Glutamatergic neuron (in vitro differentiated cells): ENCODE results near the gene B4GALT5. TPM values are rescaled to one million over a fixed set of nuclear protein-coding genes. Genes with fewer than 3 reads are reported as not detected.

Experiments
- DNase-seq: peaks from one replicate; pipeline ENCODE4 v3.0.0; 2022
- H3K27ac Mint-ChIP-seq: one replicate; pipeline ENCODE4 v1.8.0; 2020; ENCODE audit warnings: mild to moderate bottlenecking, mixed read lengths, inconsistent platforms; ENCODE audit not compliant: unreplicated experiment
- H3K27me3 Mint-ChIP-seq: one replicate; pipeline ENCODE4 v1.8.0; 2020; ENCODE audit warnings: mild to moderate bottlenecking, moderate library complexity, mixed read lengths, inconsistent platforms; ENCODE audit not compliant: unreplicated experiment
- H3K36me3 Mint-ChIP-seq: one replicate; pipeline ENCODE4 v1.8.0; 2020; ENCODE audit warnings: mild to moderate bottlenecking, mixed read lengths, inconsistent platforms; ENCODE audit not compliant: unreplicated experiment
- H3K4me1 Mint-ChIP-seq: one replicate; pipeline ENCODE4 v1.8.0; 2020; ENCODE audit warnings: mild to moderate bottlenecking, low read depth, mixed read lengths, inconsistent platforms; ENCODE audit not compliant: unreplicated experiment
- H3K4me3 Mint-ChIP-seq: one replicate; pipeline ENCODE4 v1.8.0; 2020; ENCODE audit warnings: mild to moderate bottlenecking, mixed read lengths, inconsistent platforms; ENCODE audit not compliant: unreplicated experiment
- H3K9me3 Mint-ChIP-seq: one replicate; pipeline ENCODE4 v1.8.0; 2020; ENCODE audit warnings: mild to moderate bottlenecking, moderate library complexity, mixed read lengths, inconsistent platforms; ENCODE audit not compliant: unreplicated experiment
- total RNA-seq: library from RNA; stranded (reverse); fragmentation: NEBNext Ultra II Directional; extraction: Animal tissue kit (Norgen Biotek cat#: 25700); gene quantifications from one replicate; pipeline ENCODE4 v1.2.1, GENCODE V29; 2021; ENCODE audit not compliant: unreplicated experiment
- TF ChIP-seq, protein P1 (sequence below): fragments of 200-600 bp; sonication (generic); IDR thresholded peaks from one replicate; pipeline ENCODE4 v1.5.0; 2021; ENCODE audit not compliant: partially characterized antibody, unreplicated experiment

The B4GALT5 gene
- total RNA-seq, 1 donor from 2014 or later, result 61.3 TPM

DNA sequence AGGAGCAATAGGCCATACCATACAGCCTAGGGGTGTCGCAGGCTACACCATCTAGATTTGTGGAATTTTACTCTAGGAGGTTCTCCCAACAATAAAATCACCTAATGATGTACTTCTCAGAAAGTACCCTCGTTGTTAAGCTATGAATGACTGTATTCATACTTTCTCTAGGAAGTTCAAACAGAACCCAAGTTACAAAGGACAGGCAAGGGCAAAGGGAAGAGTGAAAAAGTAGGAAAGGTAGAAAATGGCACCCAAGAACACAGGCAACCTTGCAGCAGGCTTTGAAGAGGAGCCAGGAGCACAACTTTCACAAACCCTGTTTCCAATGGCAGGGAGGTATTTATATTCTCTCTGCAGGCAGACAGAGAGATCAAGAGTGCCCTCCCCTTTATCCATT, 67.2 kb downstream of the B4GALT5 start:
- Mint-ChIP-seq H3K27me3 (peaks cover 4% of the 10 kb centered on the region), H3K27ac (no peak overlapping the region), H3K4me1 (peaks cover 13% of the 10 kb centered on the region), H3K4me3 (no peak overlapping the region), H3K9me3 (no peaks in the 10 kb centered on the region), H3K36me3 (peaks cover 10% of the 10 kb centered on the region)
- DNase-seq, result no peak
- TF ChIP-seq, protein P1, sequence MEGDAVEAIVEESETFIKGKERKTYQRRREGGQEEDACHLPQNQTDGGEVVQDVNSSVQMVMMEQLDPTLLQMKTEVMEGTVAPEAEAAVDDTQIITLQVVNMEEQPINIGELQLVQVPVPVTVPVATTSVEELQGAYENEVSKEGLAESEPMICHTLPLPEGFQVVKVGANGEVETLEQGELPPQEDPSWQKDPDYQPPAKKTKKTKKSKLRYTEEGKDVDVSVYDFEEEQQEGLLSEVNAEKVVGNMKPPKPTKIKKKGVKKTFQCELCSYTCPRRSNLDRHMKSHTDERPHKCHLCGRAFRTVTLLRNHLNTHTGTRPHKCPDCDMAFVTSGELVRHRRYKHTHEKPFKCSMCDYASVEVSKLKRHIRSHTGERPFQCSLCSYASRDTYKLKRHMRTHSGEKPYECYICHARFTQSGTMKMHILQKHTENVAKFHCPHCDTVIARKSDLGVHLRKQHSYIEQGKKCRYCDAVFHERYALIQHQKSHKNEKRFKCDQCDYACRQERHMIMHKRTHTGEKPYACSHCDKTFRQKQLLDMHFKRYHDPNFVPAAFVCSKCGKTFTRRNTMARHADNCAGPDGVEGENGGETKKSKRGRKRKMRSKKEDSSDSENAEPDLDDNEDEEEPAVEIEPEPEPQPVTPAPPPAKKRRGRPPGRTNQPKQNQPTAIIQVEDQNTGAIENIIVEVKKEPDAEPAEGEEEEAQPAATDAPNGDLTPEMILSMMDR, result no peak

DNA sequence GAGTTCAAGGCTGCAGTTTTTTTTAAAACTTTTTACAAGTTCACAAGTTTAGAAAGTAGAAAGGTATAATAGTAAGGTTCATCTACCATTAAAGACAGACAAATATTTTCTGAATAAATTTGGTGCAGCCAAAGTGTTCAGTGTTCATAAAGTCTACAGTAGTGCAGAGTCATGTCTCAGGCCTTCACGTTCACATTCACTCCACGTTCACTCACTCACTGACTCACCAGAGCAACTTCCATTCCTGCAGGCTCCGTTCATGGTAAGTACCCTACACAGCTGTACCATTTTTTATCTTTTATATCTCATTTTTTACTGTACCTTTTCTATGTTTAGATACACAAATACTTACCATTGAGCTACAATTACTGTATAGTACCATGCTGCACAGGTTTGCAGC, 67.6 kb downstream of the B4GALT5 start:
- no peak overlapping the region for H3K27ac Mint-ChIP-seq
- H3K36me3 Mint-ChIP-seq, result peaks cover 10% of the 10 kb centered on the region

DNA sequence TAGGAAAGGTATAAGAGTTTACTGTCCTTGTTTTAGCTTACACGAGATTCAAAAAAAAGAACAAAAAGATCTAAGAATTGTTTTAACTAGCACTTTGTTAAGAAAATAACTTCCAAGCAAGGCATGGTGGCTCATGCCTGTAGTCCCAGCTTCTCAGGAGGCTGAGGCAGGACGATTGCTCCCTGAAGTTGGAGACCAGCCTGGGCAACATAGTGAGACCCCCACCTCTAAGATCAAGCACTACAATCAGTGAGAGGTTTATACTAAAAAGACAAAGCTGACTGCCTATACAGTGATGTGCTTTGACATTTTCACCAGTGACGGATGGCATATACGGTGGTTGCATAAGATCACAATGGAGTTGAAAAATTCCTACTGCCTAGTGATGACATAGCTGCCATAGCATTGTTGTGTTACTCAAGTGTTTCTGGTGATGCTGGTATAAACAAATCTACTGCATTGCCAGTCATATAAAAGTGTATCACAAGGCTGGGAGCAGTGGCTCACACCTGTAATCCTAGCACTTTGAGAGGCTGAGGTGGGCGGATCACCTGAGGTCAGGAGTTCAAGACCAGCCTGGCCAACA, 68.6 kb downstream of the B4GALT5 start:
- TF ChIP-seq, protein P1, result no peak
- H3K9me3 Mint-ChIP-seq, result peaks cover 1% of the 10 kb centered on the region
- H3K4me1 Mint-ChIP-seq, result peaks cover 13% of the 10 kb centered on the region
- no peak for DNase-seq
- no peak overlapping the region for H3K4me3 Mint-ChIP-seq
- H3K27ac Mint-ChIP-seq, result no peak overlapping the region
- H3K27me3 Mint-ChIP-seq, result peaks cover 4% of the 10 kb centered on the region
- H3K36me3 Mint-ChIP-seq, result peaks cover 15% of the 10 kb centered on the region

More for the DNA sequence above, 67.6 kb downstream of the B4GALT5 start:
- Mint-ChIP-seq H3K27me3 (peaks cover 4% of the 10 kb centered on the region), H3K4me1 (peaks cover 13% of the 10 kb centered on the region), H3K4me3 (no peak overlapping the region), H3K9me3 (no peaks in the 10 kb centered on the region)
- no peak for DNase-seq
- TF ChIP-seq, protein P1, result no peak

DNA sequence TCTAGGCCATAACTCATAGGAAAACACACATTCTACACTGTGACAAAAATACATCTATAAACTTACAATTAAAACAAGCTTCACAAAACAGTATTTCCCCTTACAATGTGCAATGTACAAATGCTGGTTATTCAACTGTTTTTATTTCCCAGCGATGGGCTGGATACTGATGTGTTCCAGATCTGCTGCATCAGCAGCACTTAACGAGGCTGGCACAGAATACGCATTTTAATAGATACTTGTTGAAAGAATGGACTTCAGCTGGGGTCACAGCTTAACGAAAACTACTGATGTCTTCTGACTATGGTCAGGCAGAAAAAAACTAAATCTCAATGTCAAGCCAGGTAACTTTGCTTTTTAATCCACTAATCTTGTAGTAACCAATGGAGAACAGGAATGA, 70.9 kb downstream of the B4GALT5 start:
- peaks cover 3% of the 10 kb centered on the region for H3K9me3 Mint-ChIP-seq
- peaks cover 16% of the 10 kb centered on the region for H3K36me3 Mint-ChIP-seq
- TF ChIP-seq, protein P1, result no peak
- H3K4me3 Mint-ChIP-seq, result no peak overlapping the region
- peaks cover 2% of the 10 kb centered on the region for H3K4me1 Mint-ChIP-seq
- no peak for DNase-seq
- H3K27me3 Mint-ChIP-seq, result peaks cover 4% of the 10 kb centered on the region
- H3K27ac Mint-ChIP-seq, result no peak overlapping the region

DNA sequence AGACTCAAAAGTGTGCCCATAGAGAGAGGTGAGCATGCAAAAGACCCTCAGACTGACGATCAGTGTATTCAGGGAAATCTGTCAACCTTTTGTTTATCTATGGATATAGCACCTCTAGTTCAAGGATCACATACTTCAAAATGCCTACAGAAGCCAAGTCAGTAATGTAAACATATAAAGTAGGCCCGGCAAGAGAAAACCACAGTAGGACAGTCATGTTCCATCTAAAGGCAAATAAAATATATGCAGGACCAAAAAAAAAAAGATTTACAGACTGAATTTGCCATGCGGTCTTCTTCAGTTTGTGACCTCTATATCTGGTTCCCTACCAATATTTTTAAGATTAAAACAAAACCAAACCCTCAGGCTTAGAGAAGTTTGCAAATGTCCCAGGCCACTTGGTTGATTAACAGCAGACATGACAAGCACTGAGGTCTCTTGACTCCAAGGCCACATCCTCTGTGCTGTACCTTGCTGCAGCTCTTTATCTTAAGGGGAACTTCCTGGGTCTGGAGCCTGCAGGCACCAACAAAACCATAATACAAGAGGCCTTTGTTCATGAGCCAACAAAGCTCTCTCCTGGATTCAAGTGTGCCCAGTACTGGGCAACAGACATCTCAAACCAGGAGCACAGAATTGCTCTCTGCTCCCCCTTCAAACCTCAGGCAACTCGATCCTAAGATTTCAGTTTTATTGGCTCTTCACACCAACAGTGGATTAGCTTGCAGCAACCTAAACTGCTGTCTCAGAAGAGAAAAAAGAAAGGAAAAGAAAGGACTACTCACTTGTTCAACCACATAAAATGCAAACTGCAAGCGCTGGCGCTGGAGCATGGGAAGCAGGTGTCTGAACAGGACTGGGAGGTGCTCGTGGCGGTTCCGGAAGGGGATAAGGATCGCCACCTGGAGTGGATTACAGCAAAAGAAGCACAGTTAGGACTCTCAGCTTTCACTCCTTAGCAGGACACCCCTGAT, 71.7 kb downstream of the B4GALT5 start:
- no peak for DNase-seq
- TF ChIP-seq, protein P1, result no peak
- Mint-ChIP-seq H3K4me1 (no peaks in the 10 kb centered on the region), H3K4me3 (no peak overlapping the region), H3K27ac (peak overlapping the region; percentile 17), H3K27me3 (peaks cover 4% of the 10 kb centered on the region), H3K9me3 (peaks cover 3% of the 10 kb centered on the region), H3K36me3 (peaks cover 16% of the 10 kb centered on the region)
